ENCODE results near the gene SLC32A1.
A peak's percentile ranks its signal among the peaks of the same experiment; 100 is the strongest.

Gene SLC32A1

DNA sequence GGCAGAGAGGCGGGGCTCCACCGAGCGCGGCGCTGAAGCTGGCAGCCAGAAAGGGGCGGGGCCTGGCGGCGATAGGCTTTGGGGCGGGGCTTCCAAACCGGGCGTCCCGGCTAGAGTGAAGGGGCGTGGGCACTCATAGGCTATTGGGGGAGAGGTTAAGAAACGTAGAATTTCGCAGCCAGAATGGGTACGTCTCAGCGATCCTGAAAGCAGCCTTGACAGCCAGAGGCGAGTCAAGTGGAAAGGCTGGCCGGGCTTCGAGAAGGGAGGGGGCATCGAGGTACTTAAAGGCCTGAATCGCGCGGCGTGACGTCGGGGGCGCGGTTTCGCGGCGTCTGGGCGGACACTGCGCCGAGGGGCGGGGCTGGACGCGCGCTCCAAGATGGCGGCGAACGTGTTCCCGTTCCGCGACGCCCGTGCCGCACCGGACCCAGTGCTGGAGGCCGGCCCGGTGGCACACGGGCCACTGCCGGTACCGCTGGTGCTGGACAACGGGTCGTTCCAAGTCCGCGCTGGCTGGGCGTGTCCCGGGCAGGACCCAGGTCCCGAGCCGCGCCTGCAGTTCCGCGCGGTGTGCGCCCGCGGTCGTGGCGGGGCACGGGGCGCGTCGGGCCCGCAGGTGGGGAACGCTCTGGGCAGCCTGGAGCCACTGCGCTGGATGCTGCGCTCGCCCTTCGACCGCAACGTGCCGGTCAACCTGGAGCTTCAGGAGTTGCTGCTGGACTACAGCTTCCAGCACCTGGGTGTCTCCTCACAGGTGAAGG, 24.0 kb downstream of the SLC32A1 start, which contains the start of gene ACTR5:
Gene ACTR5 (plus strand): TSS at position 364 of the 764 bp plus-strand sequence. CDS start 19 bp downstream, at position 383.
- H3K4me1 ChIP-seq (ENCODE audit: control insufficient read depth, insufficient read depth, low read length), result peaks cover 4% of the 10 kb centered on the region
- peak within 1 kb of the TSS; percentile 92 for H3K27ac ChIP-seq (ENCODE audit: low read depth, low read length)
- H3K4me3 ChIP-seq (ENCODE audit: low read length), result peak within 1 kb of the TSS; percentile 73
- peak within 1 kb of the TSS; percentile 59 for H3K9ac ChIP-seq (ENCODE audit: low read length)
- no peaks in the 10 kb centered on the region for H3K27me3 ChIP-seq (ENCODE audit: control insufficient read depth, insufficient read depth, low read length)
- H3K36me3 ChIP-seq (ENCODE audit: control insufficient read depth, insufficient read depth, low read length), result peaks cover 2% of the 10 kb centered on the region

DNA sequence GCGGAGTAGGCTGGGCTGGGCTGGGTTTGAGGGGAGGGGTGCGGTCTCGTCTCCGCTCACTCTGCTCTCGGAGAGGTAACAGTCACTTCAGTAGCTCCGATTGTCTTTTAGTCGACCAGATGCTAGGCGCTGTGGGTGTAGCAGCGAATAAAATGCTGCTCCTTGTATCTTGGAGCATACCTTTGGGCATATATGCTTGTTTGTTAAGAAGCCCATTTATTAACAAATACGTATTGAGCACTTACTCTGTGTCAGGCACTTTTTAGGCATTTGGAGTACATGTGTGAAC, 24.5 kb downstream of the SLC32A1 start:
- H3K27me3 ChIP-seq (ENCODE audit: control insufficient read depth, insufficient read depth, low read length), result no peaks in the 10 kb centered on the region
- H3K36me3 ChIP-seq (ENCODE audit: control insufficient read depth, insufficient read depth, low read length), result peaks cover 2% of the 10 kb centered on the region
- peak overlapping the region; percentile 43 for H3K9ac ChIP-seq (ENCODE audit: low read length)
- peaks cover 4% of the 10 kb centered on the region for H3K4me1 ChIP-seq (ENCODE audit: control insufficient read depth, insufficient read depth, low read length)
- peak overlapping the region; percentile 92 for H3K27ac ChIP-seq (ENCODE audit: low read depth, low read length)
- H3K4me3 ChIP-seq (ENCODE audit: low read length), result peak overlapping the region; percentile 69

GRCh38 chr20:38751360-38751976, 27.2 kb downstream of the SLC32A1 start:
- no peak overlapping the region for H3K27ac ChIP-seq (ENCODE audit: low read depth, low read length)
- H3K36me3 ChIP-seq (ENCODE audit: control insufficient read depth, insufficient read depth, low read length), result peaks cover 16% of the 10 kb centered on the region
- H3K4me1 ChIP-seq (ENCODE audit: control insufficient read depth, insufficient read depth, low read length), result peaks cover 4% of the 10 kb centered on the region
- no peaks in the 10 kb centered on the region for H3K27me3 ChIP-seq (ENCODE audit: control insufficient read depth, insufficient read depth, low read length)
- no peak overlapping the region for H3K9ac ChIP-seq (ENCODE audit: low read length)
- no peak overlapping the region for H3K4me3 ChIP-seq (ENCODE audit: low read length)

DNA sequence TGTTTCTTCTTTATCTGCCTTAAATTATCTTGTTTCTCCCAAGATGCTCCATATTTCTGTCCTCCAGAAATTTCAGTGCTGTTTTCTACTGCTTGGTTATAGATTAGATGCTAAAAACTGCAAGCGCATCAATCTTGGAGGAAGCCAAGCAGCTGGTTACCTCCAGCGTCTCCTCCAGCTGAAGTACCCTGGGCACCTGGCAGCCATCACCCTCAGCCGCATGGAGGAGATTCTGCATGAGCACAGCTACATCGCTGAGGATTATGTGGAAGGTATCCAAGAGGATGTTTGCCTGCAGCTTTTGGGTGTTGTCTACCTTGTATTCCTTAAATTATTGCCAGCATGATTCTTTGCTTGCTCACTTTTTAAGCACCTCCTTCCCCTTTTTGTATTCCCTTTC, 27.7 kb downstream of the SLC32A1 start:
- Histone ChIP-seq H3K4me3 (ENCODE audit: low read length) (no peak overlapping the region), H3K4me1 (ENCODE audit: control insufficient read depth, insufficient read depth, low read length) (peaks cover 4% of the 10 kb centered on the region), H3K27ac (ENCODE audit: low read depth, low read length) (no peak overlapping the region), H3K27me3 (ENCODE audit: control insufficient read depth, insufficient read depth, low read length) (no peaks in the 10 kb centered on the region), H3K9ac (ENCODE audit: low read length) (no peak overlapping the region), H3K36me3 (ENCODE audit: control insufficient read depth, insufficient read depth, low read length) (peaks cover 16% of the 10 kb centered on the region)

DNA sequence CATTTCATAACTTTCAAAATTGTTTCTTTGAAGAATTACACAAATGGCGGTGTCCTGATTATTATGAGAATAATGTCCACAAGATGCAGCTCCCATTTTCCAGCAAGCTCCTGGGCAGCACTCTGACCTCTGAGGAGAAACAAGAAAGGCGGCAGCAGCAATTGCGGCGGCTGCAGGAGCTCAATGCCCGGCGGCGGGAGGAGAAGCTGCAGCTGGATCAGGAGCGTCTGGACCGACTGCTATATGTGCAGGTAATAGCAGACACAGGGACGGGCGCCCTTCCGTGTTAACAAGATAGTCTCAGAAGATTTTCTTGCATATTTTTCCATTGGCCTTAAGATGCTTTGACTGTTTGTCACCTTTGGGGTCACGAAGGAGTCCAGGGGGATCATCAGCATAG, 30.6 kb downstream of the SLC32A1 start:
- H3K36me3 ChIP-seq (ENCODE audit: control insufficient read depth, insufficient read depth, low read length), result peaks cover 22% of the 10 kb centered on the region
- H3K4me1 ChIP-seq (ENCODE audit: control insufficient read depth, insufficient read depth, low read length), result no peaks in the 10 kb centered on the region
- H3K9ac ChIP-seq (ENCODE audit: low read length), result no peak overlapping the region
- no peaks in the 10 kb centered on the region for H3K27me3 ChIP-seq (ENCODE audit: control insufficient read depth, insufficient read depth, low read length)
- H3K4me3 ChIP-seq (ENCODE audit: low read length), result no peak overlapping the region
- no peak overlapping the region for H3K27ac ChIP-seq (ENCODE audit: low read depth, low read length)

GRCh38 chr20:38755324-38755910, 31.1 kb downstream of the SLC32A1 start:
- Histone ChIP-seq H3K27ac (ENCODE audit: low read depth, low read length) (no peak overlapping the region), H3K9ac (ENCODE audit: low read length) (no peak overlapping the region), H3K4me3 (ENCODE audit: low read length) (no peak overlapping the region), H3K4me1 (ENCODE audit: control insufficient read depth, insufficient read depth, low read length) (no peaks in the 10 kb centered on the region), H3K36me3 (ENCODE audit: control insufficient read depth, insufficient read depth, low read length) (peaks cover 24% of the 10 kb centered on the region), H3K27me3 (ENCODE audit: control insufficient read depth, insufficient read depth, low read length) (no peaks in the 10 kb centered on the region)

DNA sequence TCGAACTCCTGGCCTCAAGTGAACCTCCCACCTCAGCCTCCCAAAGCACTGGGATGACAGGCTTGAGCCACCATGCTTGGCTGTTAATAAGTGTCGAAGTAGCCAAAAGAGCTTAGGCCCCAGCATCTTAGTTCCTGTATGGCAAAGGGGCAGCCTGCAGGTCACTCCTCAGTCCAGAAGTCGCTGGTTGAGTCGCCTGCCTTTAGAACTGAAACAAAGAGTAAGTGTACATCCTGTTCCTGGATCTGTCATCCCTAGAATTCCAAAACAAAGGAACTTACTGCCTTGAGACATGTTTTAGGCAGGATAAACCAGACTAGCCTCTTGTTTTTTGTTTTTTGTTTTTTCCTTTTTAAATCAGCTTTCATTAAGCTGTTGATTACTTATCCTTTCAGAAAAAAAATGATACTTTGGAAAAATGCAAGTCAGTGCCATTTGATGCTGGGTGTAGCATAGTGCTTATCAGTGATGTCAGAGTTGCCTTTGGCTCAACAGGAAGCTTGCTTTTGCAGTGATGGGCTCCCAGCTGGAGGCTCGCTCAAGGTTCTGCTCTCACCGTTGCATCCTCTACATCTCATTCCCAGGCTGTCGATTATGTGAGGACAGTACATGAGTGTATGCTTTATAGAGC, 33.0 kb downstream of the SLC32A1 start:
- H3K27ac ChIP-seq (ENCODE audit: low read depth, low read length), result no peak overlapping the region
- H3K27me3 ChIP-seq (ENCODE audit: control insufficient read depth, insufficient read depth, low read length), result no peaks in the 10 kb centered on the region
- no peaks in the 10 kb centered on the region for H3K4me1 ChIP-seq (ENCODE audit: control insufficient read depth, insufficient read depth, low read length)
- H3K4me3 ChIP-seq (ENCODE audit: low read length), result no peak overlapping the region
- H3K9ac ChIP-seq (ENCODE audit: low read length), result no peak overlapping the region
- H3K36me3 ChIP-seq (ENCODE audit: control insufficient read depth, insufficient read depth, low read length), result peaks cover 27% of the 10 kb centered on the region

GRCh38 chr20:38759106-38759505, 34.8 kb downstream of the SLC32A1 start:
- H3K27ac ChIP-seq (ENCODE audit: low read depth, low read length), result no peak overlapping the region

DNA sequence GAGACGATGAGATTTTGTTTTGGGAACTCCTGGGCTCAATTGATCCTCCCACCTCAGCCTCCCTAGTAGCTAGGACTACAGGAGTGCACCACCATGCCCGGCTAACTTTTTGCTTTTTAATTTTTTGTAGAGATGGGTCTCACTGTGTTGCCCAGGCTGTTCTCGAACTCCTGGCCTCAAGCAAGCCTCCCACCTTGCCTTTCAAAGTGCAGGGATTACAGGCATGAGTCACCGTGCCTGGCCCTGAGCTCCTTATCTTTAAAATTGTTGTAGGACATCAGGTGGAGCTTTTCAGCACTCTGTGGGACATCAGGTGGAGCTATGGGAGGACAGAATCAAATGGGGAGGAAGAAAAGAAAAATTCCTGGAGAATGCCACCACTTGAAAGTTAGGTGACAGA, 36.7 kb downstream of the SLC32A1 start:
- Histone ChIP-seq H3K9ac (ENCODE audit: low read length) (no peak overlapping the region), H3K4me1 (ENCODE audit: control insufficient read depth, insufficient read depth, low read length) (no peaks in the 10 kb centered on the region), H3K27me3 (ENCODE audit: control insufficient read depth, insufficient read depth, low read length) (no peaks in the 10 kb centered on the region), H3K4me3 (ENCODE audit: low read length) (no peak overlapping the region), H3K27ac (ENCODE audit: low read depth, low read length) (no peak overlapping the region), H3K36me3 (ENCODE audit: control insufficient read depth, insufficient read depth, low read length) (peaks cover 19% of the 10 kb centered on the region)

More at GRCh38 chr20:38759106-38759505, 34.8 kb downstream of the SLC32A1 start:
- no peak overlapping the region for H3K9ac ChIP-seq (ENCODE audit: low read length)
- H3K27me3 ChIP-seq (ENCODE audit: control insufficient read depth, insufficient read depth, low read length), result no peaks in the 10 kb centered on the region
- H3K4me3 ChIP-seq (ENCODE audit: low read length), result no peak overlapping the region
- peaks cover 27% of the 10 kb centered on the region for H3K36me3 ChIP-seq (ENCODE audit: control insufficient read depth, insufficient read depth, low read length)
- H3K4me1 ChIP-seq (ENCODE audit: control insufficient read depth, insufficient read depth, low read length), result no peaks in the 10 kb centered on the region

DNA sequence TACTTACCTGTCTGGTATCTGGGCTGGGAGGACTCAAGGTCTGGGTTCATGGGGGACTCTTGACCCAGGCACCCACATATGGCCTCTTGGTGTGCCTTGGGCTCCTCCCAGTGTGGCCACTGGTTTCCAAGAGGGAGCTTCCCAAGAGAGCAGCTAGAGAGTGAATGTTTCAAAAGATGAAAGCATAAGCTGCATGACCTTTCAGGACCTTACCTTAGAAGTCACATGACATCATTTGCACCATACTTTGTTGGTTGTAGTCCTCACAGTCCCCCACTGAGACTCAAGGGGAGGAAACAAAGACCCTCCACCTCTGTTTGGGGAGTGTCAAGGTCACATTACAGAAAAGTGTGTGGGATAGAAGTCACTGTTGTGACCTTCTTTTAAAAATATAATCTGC, 37.9 kb downstream of the SLC32A1 start:
- H3K9ac ChIP-seq (ENCODE audit: low read length), result no peak overlapping the region
- H3K27ac ChIP-seq (ENCODE audit: low read depth, low read length), result no peak overlapping the region
- H3K27me3 ChIP-seq (ENCODE audit: control insufficient read depth, insufficient read depth, low read length), result no peaks in the 10 kb centered on the region
- H3K4me3 ChIP-seq (ENCODE audit: low read length), result no peak overlapping the region
- peaks cover 21% of the 10 kb centered on the region for H3K36me3 ChIP-seq (ENCODE audit: control insufficient read depth, insufficient read depth, low read length)
- H3K4me1 ChIP-seq (ENCODE audit: control insufficient read depth, insufficient read depth, low read length), result no peaks in the 10 kb centered on the region

DNA sequence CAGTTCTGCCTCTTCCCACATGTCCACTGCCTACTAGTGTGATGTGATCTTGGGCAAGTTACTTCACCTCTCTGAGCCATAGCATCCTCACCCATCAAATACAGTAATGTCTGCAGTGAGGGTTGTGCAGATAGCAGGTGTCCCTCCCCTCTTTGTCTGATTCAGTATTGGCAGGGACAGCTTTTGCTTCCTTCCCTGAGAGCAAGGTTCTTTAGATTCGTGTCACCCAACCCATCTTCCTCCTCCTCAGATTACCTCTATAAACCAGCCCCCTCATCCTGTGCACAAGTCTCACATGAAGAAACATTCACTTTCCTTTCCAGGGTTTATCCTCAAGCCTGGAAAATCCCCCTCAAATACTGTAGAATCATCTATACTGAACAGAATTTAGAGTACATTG, 39.3 kb downstream of the SLC32A1 start:
- no peaks in the 10 kb centered on the region for H3K4me1 ChIP-seq (ENCODE audit: control insufficient read depth, insufficient read depth, low read length)
- no peak overlapping the region for H3K9ac ChIP-seq (ENCODE audit: low read length)
- H3K27me3 ChIP-seq (ENCODE audit: control insufficient read depth, insufficient read depth, low read length), result no peaks in the 10 kb centered on the region
- H3K27ac ChIP-seq (ENCODE audit: low read depth, low read length), result no peak overlapping the region
- no peak overlapping the region for H3K4me3 ChIP-seq (ENCODE audit: low read length)
- H3K36me3 ChIP-seq (ENCODE audit: control insufficient read depth, insufficient read depth, low read length), result peaks cover 24% of the 10 kb centered on the region

DNA sequence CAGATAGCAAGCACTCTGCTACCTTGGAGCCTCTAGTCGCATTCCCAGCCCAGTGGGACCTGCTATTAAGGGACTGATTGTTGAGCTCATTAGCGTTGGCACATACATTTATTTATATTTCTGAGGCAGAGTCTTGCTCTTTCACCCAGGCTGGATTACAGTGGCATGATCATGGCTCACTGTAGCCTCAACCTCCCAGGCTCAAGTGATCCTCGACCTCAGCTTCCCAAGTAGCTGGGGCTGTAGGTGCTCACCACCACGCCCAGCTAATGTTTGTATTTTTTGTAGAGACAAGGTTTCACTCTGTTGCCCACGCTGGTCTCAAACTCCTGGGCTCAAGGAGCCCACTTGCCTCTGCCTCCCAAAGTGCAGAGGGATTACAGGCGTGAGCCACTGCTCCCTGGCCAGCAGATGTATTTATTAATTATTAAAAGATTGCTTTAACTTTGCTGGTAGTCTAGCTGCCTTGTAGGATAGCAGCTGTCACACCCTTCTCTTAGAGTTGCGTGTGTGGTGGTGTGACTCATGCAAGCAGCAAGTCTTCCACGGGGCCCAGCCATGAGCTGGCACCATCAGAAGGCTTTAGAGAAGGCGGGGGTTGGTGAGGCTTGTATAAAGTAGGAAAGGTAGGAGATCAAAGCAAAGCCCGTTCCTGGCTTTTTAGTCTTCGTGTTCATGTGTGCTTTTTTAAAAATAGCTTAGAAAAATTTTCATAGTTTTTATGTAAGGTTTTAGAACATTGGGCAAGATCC, 40.5 kb downstream of the SLC32A1 start:
- Histone ChIP-seq H3K36me3 (ENCODE audit: control insufficient read depth, insufficient read depth, low read length) (peaks cover 26% of the 10 kb centered on the region), H3K27me3 (ENCODE audit: control insufficient read depth, insufficient read depth, low read length) (no peaks in the 10 kb centered on the region), H3K4me1 (ENCODE audit: control insufficient read depth, insufficient read depth, low read length) (no peaks in the 10 kb centered on the region), H3K4me3 (ENCODE audit: low read length) (no peak overlapping the region), H3K9ac (ENCODE audit: low read length) (no peak overlapping the region), H3K27ac (ENCODE audit: low read depth, low read length) (no peak overlapping the region)
